Upper lobe of left lung (tissue), 6 donors: Measurements from ENCODE around the gene CRYBA1. TPM values are rescaled to one million over a fixed set of nuclear protein-coding genes. Genes with fewer than 3 reads are reported as not detected.

ENCODE experiments used
- ATAC-seq, 2 donors: fragments of 200-7000 bp; cut with Tn5 transposase; one replicate each; pipeline ENCODE4 v1.9.1; 2022; ENCODE audit warnings: mild to moderate bottlenecking in 2 of 2, moderate library complexity in 2 of 2; ENCODE audit not compliant: low FRiP score in 2 of 2
- DNase-seq, 2 donors: peaks; one replicate each; pipeline ENCODE4 v3.0.0-alpha.2; 2019 to 2020
- H3K27ac ChIP-seq, 4 donors: fragments of 200-600 bp; sonication (generic); one replicate each; pipeline ENCODE4 v1.5.1; 2016 to 2019
- H3K27me3 ChIP-seq, 4 donors: fragments of 200-600 bp; sonication (generic); one replicate each; pipeline ENCODE4 v1.5.1; 2017 to 2019
- H3K36me3 ChIP-seq, 4 donors: fragments of 200-600 bp; sonication (generic); one replicate each; pipeline ENCODE4 v1.5.1; 2016 to 2019
- H3K4me1 ChIP-seq, 4 donors: fragments of 200-600 bp; sonication (generic); one replicate each; pipeline ENCODE4 v1.5.1; 2018 to 2019
- H3K4me3 ChIP-seq, 4 donors: fragments of 200-600 bp; sonication (generic); one replicate each; pipeline ENCODE4 v1.5.1; 2017 to 2019; ENCODE audit warnings: mild to moderate bottlenecking in 2 of 4, moderate library complexity in 1 of 4
- H3K9me3 ChIP-seq, 4 donors: fragments of 200-600 bp; sonication (generic); one replicate each; pipeline ENCODE4 v1.5.1; 2018 to 2019
- EP300 ChIP-seq, 4 donors: sonication (generic); formaldehyde crosslinking; IDR thresholded peaks; one replicate each; pipeline ENCODE4 v1.5.1; 2017; ENCODE audit warnings: antibody characterized with exemption in 4 of 4, control low read depth in 2 of 4
- POLR2A ChIP-seq, 4 donors: fragments of 450-650 bp; IDR thresholded peaks; one replicate each; pipeline ENCODE4 v1.5.1; 2016 to 2017; ENCODE audit warnings: antibody characterized with exemption in 4 of 4, mild to moderate bottlenecking in 2 of 4
- POLR2AphosphoS5 ChIP-seq, 2 donors: sonication (generic); formaldehyde crosslinking; IDR thresholded peaks; one replicate each; pipeline ENCODE4 v1.5.1; 2017; ENCODE audit warnings: antibody characterized with exemption in 2 of 2
- WGBS, 2 donors: methylation state at CpG; one replicate each; pipeline ENCODE4 v1.1.5; 2017 to 2018; 5-methylcytosine and 5-hydroxymethylcytosine counted together
- total RNA-seq, 6 donors: library from RNA; depleted of rRNA in 4 of 6; stranded (reverse); fragments of >200 nt in 4 of 6; gene quantifications; one replicate each; pipeline versions ENCODE4 v1.1.0 to v1.2.1, GENCODE V29; 2016 to 2021
- TF ChIP-seq, protein P1 (sequence below), 6 experiments: fragments of 450-650 bp in 4 of 6; fragments of 200-600 bp in 2 of 6; sonication (generic) in 2 of 6; IDR thresholded peaks; one replicate each; pipeline ENCODE4 v1.5.1; 2016 to 2019; ENCODE audit warnings: antibody characterized with exemption in 6 of 6
- donor health status: DM: no; HTN: no; CAD: no; lungs with moderate emphysema.
- donor health status: DM: no; HTN: yes; CAD: no; lungs with severe emphysema.

The CRYBA1 gene
- total RNA-seq, 6 donors from 2014 or later = not detected

DNA sequence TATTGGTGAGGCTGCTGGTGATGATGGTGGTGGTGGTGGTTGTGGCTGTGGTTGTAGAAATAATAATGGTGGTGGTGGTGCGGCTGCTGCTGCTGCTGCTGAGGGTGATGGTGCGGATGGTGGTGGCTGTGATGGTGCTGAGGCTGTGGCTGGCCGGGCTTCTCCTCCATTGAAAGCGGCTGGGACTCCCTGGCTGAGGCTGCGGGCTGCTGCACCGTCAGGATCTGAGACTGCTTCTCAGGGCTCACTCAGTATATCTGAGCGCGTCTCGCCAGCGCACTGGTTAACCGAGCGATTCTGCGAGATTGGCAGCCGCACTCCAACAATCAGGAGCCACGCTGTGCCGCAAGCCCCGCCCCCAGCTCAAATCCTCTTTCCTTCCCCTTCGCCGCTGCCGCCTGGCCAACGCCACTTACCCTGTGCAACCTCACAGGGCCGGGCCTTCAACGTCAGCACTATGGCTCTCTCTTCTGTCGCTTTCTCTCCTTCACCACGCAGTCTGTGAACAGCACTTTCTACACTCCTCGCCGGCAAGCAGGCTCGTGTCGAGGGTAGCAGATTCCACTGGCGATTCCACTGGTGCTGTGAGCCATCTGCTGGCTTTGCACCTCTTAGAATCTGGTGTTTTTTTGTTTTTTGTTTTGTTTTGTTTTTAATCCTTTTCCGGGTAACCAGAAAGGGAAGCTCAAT lies 47.4 kb downstream of the CRYBA1 start, which contains the start of gene NUFIP2:
Gene NUFIP2 (minus strand): TSS at position 259 of the 690 bp plus-strand sequence. CDS start 89 bp downstream, at position 170.
- no peaks in the 10 kb centered on the region for H3K9me3 ChIP-seq
- peak; percentile 99 for DNase-seq
- peak within 1 kb of the TSS; percentile 61 to 96 (median 87) for H3K4me3 ChIP-seq
- H3K27me3 ChIP-seq = no peaks in the 10 kb centered on the region
- H3K4me1 ChIP-seq = peaks cover 28 to 32% (median 31%) of the 10 kb centered on the region in 4 donors
- peak within 1 kb of the TSS; percentile 97 to 98 (median 98) for H3K27ac ChIP-seq
- peak; percentile 97 to 99 for ATAC-seq
- H3K36me3 ChIP-seq = peaks cover 0 to 18% (median 6%) of the 10 kb centered on the region in 4 donors
- TF ChIP-seq EP300 (IDR thresholded peaks at IDR 0.05) = peak in 1 of 4 donors; percentile 86
- TF ChIP-seq, protein P1, sequence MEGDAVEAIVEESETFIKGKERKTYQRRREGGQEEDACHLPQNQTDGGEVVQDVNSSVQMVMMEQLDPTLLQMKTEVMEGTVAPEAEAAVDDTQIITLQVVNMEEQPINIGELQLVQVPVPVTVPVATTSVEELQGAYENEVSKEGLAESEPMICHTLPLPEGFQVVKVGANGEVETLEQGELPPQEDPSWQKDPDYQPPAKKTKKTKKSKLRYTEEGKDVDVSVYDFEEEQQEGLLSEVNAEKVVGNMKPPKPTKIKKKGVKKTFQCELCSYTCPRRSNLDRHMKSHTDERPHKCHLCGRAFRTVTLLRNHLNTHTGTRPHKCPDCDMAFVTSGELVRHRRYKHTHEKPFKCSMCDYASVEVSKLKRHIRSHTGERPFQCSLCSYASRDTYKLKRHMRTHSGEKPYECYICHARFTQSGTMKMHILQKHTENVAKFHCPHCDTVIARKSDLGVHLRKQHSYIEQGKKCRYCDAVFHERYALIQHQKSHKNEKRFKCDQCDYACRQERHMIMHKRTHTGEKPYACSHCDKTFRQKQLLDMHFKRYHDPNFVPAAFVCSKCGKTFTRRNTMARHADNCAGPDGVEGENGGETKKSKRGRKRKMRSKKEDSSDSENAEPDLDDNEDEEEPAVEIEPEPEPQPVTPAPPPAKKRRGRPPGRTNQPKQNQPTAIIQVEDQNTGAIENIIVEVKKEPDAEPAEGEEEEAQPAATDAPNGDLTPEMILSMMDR (IDR thresholded peaks at IDR 0.05) = peak in 2 of 6 experiments; percentile 17 to 21
- TF ChIP-seq POLR2AphosphoS5 (IDR thresholded peaks at IDR 0.05) = peak; percentile 98 to 100
- peak; percentile 82 to 100 (median 100) for TF ChIP-seq POLR2A (IDR thresholded peaks at IDR 0.05)
- WGBS, 2 donors = 0 to 1% methylated on average over 20 to 31 of the region's 31 CpGs

DNA sequence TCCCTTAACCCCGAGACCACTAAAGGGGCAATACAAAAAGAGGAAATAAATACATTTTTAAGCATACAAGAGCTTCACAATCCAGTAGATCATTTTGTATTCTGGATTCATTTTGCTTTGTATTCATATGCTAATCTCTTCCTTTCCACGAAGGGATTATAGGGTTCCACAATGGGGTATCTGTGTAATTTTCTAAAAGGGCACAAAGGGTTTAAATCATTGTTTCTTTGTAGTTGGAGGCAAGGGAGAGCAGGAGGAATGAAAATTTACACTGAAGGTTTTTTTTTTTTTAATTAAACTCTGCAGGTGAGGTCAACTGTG lies 47.9 kb downstream of the CRYBA1 start:
- Histone ChIP-seq H3K9me3 (no peaks in the 10 kb centered on the region), H3K27ac (peak overlapping the region; percentile 97 to 98 (median 98)), H3K36me3 (peaks cover 0 to 13% (median 4%) of the 10 kb centered on the region in 4 donors), H3K4me3 (peak overlapping the region; percentile 18 to 91 (median 72)), H3K4me1 (peaks cover 23 to 27% (median 26%) of the 10 kb centered on the region in 4 donors), H3K27me3 (no peaks in the 10 kb centered on the region)
- TF ChIP-seq POLR2AphosphoS5 (IDR thresholded peaks at IDR 0.05) (no peak), EP300 (IDR thresholded peaks at IDR 0.05) (no peak), POLR2A (IDR thresholded peaks at IDR 0.05) (no peak)
- WGBS, 2 donors = 0% methylated on average over 2 of the region's 2 CpGs
- DNase-seq = no peak
- ATAC-seq = no peak

DNA sequence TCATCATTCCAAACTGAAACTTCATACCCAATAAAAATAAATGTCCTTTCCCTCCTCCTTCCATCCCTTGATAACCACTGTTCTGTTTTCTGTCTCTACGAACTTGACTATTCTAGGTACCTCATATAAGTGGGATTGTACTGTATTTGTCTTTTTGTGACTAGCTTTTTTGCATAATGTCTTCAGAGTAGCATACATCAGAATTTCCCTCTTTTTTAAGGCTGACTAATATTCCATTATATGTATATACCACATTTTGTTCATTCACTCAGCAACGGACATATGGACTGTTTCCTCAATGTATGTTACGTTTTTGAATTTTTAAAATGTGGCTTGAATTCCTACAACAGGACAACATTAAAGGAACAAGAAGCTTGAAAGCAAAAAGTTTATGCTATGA lies 48.8 kb downstream of the CRYBA1 start:
- H3K4me3 ChIP-seq = no peak overlapping the region
- no peaks in the 10 kb centered on the region for H3K9me3 ChIP-seq
- 89 to 95% methylated on average over 3 of the region's 3 CpGs for WGBS, 2 donors
- H3K27me3 ChIP-seq = no peaks in the 10 kb centered on the region
- TF ChIP-seq POLR2AphosphoS5 (IDR thresholded peaks at IDR 0.05) (no peak), EP300 (IDR thresholded peaks at IDR 0.05) (no peak), POLR2A (IDR thresholded peaks at IDR 0.05) (no peak)
- TF ChIP-seq, protein P1 (IDR thresholded peaks at IDR 0.05) = no peak
- H3K27ac ChIP-seq = no peak overlapping the region
- ATAC-seq = no peak
- H3K4me1 ChIP-seq = peaks cover 15 to 18% (median 17%) of the 10 kb centered on the region in 4 donors
- peaks cover 0 to 4% (median 0%) of the 10 kb centered on the region in 4 donors for H3K36me3 ChIP-seq
- DNase-seq = no peak

DNA sequence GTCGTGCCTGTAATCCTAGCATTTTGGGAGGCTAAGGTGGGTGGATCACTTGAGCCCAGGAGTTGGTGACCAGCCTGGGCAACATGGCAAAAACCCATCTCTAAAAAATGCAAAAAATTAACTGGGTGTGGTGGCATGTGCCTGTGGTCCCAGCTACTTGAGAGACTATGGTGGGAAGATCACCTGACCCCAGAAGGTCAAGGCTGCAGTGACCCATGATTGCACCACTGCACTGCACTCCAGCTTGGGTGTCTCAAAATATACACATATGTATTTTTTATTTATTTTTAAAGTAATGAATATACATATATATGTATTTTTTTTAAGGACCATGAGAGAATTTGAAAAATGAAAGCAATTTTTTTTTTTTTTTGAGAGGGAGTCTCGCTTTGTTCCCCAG lies 52.4 kb downstream of the CRYBA1 start:
- peaks cover 0 to 5% (median 2%) of the 10 kb centered on the region in 4 donors for H3K4me1 ChIP-seq
- no peaks in the 10 kb centered on the region for H3K36me3 ChIP-seq
- TF ChIP-seq EP300 (IDR thresholded peaks at IDR 0.05) (no peak), POLR2AphosphoS5 (IDR thresholded peaks at IDR 0.05) (no peak)
- H3K27me3 ChIP-seq = no peaks in the 10 kb centered on the region
- H3K4me3 ChIP-seq = no peak overlapping the region
- ATAC-seq (no peak), DNase-seq (no peak)
- H3K9me3 ChIP-seq = no peaks in the 10 kb centered on the region
- WGBS, 2 donors = 80 to 91% methylated on average over 2 of the region's 2 CpGs
- no peak overlapping the region for H3K27ac ChIP-seq

DNA sequence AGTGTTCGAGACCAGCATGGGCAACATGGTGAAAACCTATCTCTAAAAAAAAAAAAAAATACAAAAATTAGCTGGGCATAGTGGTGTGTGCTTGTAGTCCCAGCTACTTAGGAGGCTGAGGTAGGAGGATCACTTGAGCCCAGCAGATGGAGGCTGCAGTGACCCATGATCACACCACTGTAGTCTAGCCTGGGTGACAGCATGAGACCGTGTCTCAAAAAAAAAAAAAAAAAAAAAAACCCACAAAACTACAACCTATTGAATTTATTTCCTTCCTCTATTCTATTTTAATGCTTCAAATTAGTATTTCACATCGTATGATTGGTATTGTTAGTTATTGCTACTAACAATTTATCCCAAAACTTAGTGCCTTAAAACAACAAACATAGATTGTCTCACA lies 56.7 kb downstream of the CRYBA1 start:
- no peak for TF ChIP-seq POLR2A (IDR thresholded peaks at IDR 0.05)
- Histone ChIP-seq H3K36me3 (no peaks in the 10 kb centered on the region), H3K4me3 (no peak overlapping the region), H3K4me1 (no peaks in the 10 kb centered on the region), H3K27ac (no peak overlapping the region), H3K9me3 (no peaks in the 10 kb centered on the region), H3K27me3 (no peaks in the 10 kb centered on the region)
- WGBS, 2 donors = 53 to 59% methylated on average over 3 of the region's 3 CpGs
- no peak for DNase-seq
- no peak for ATAC-seq

Other genes starting within 250 kb of the CRYBA1 start
- under 1 TPM in 3 of 6 donors, not detected in 3; 0.20 to 0.47 (median 0.30) TPM for gene SEZ6, start 240.8 kb upstream of the CRYBA1 start, total RNA-seq
- gene PIPOX, start 203.7 kb upstream of the CRYBA1 start, total RNA-seq = 1 to 10 TPM in 3 of 6 donors, under 1 TPM in 1, not detected in 2; 0.91 to 3.6 (median 2.2) TPM
- gene MYO18A, start 66.5 kb upstream of the CRYBA1 start, total RNA-seq = 100 to 1,000 TPM in 1 of 6 donors, 10 to 100 TPM in 5; 37.4 to 214 (median 67.4) TPM
- gene NUFIP2, start 47.3 kb downstream of the CRYBA1 start, total RNA-seq = 10 to 100 TPM; 17.9 to 85.9 (median 38.4) TPM
- 100 to 1,000 TPM in 1 of 6 donors, 10 to 100 TPM in 5; 43.0 to 100 (median 59.3) TPM for gene TAOK1, start 143.5 kb downstream of the CRYBA1 start, total RNA-seq